H1 (cell line): Measurements from ENCODE around the gene TRIM41. TPM values are rescaled to one million over a fixed set of nuclear protein-coding genes. Genes with fewer than 3 reads are reported as not detected.
"Not testable (repeated sequence)": the region's sequence is repeated elsewhere in the genome, so short reads cannot be mapped to it uniquely, and the experiment has no call there.

Experiments
- CTCF ChIA-PET: fragments of 300-600 bp; sonication (Branson Sonifier 250); formaldehyde crosslinking; loops from one replicate; lab custom pipeline; 2021; ENCODE audit not compliant: partially characterized antibody; lab: Charles Lee
- POLR2A ChIA-PET: fragments of 300-600 bp; sonication (Branson Sonifier 250); formaldehyde crosslinking; loops from one replicate; lab custom pipeline; 2021; ENCODE audit warnings: inconsistent platforms; ENCODE audit not compliant: partially characterized antibody; lab: Charles Lee
- DNase-seq, 2 experiments: peaks; one replicate each; pipeline versions ENCODE4 v3.0.0 to v3.0.0-alpha.2; 2010 to 2022; ENCODE audit warnings: low spot score in 2 of 2, low read depth in 1 of 2, mixed read lengths in 1 of 2
- FAIRE-seq: peaks from 2 replicates; lab custom pipeline; 2011; peaks lifted over from hg19 to GRCh38; lab: Jason Lieb, UNC
- H2AFZ ChIP-seq: 2 replicates; pipeline ENCODE4 v1.8.1; 2012; ENCODE audit warnings: low read length, inconsistent platforms
- H2AK5ac ChIP-seq: 2 replicates; pipeline ENCODE4 v1.6.1; 2013; ENCODE audit warnings: low read depth, low read length
- H2BK120ac ChIP-seq: replicated peaks from 2 replicates; pipeline ENCODE3; 2013; ENCODE audit warnings: low read depth, low read length, inconsistent platforms
- H2BK12ac ChIP-seq: 2 replicates; pipeline ENCODE4 v1.6.1; 2013; ENCODE audit warnings: low read depth, low read length
- H2BK15ac ChIP-seq: 2 replicates; pipeline ENCODE4 v1.6.1; 2013; ENCODE audit warnings: low read length
- H2BK20ac ChIP-seq: 2 replicates; pipeline ENCODE4 v1.6.1; 2013; ENCODE audit warnings: low read length
- H2BK5ac ChIP-seq: 2 replicates; pipeline ENCODE4 v1.6.1; 2013; ENCODE audit warnings: low read depth, low read length
- H3K14ac ChIP-seq: 2 replicates; pipeline ENCODE4 v1.6.1; 2013; ENCODE audit warnings: inconsistent platforms; ENCODE audit not compliant: insufficient read length
- H3K18ac ChIP-seq: 2 replicates; pipeline ENCODE4 v1.6.1; 2013; ENCODE audit warnings: low read length; ENCODE audit errors: extremely low read depth
- H3K23ac ChIP-seq: 2 replicates; pipeline ENCODE4 v1.6.1; 2013; ENCODE audit warnings: inconsistent platforms; ENCODE audit not compliant: insufficient read length
- H3K23me2 ChIP-seq: 2 replicates; pipeline ENCODE4 v1.6.1; 2013; ENCODE audit warnings: low read depth, low read length
- H3K27ac ChIP-seq: 2 replicates; pipeline ENCODE4 v1.6.1; 2011; ENCODE audit warnings: low read depth, low read length, inconsistent platforms
- H3K27me3 ChIP-seq, 4 experiments: replicated peaks in 1 of 4; 1 replicate in 1 of 4; 2 replicates in 3 of 4; pipeline versions ENCODE4 v1.6.1 to v1.8.1; 2011 to 2013; ENCODE audit warnings: low read length in 3 of 4, mild to moderate bottlenecking in 3 of 4, inconsistent platforms in 2 of 4, mixed read lengths in 2 of 4, moderate library complexity in 1 of 4; ENCODE audit not compliant: control insufficient read depth in 3 of 4, insufficient read depth in 3 of 4; ENCODE audit errors: extremely low read depth in 1 of 4
- H3K36me3 ChIP-seq, 4 experiments: 2 replicates each; pipeline versions ENCODE4 v1.6.1 to v1.8.1; 2011 to 2013; ENCODE audit warnings: mild to moderate bottlenecking in 4 of 4, low read length in 3 of 4, moderate library complexity in 2 of 4, control low read depth in 1 of 4, inconsistent platforms in 1 of 4; ENCODE audit not compliant: insufficient read depth in 4 of 4, control insufficient read depth in 2 of 4
- H3K4ac ChIP-seq: replicated peaks from 2 replicates; pipeline ENCODE3; 2013; ENCODE audit warnings: low read length, low read depth, mixed read lengths, inconsistent platforms; ENCODE audit not compliant: insufficient read length
- H3K4me1 ChIP-seq, 4 experiments: replicated peaks in 1 of 4; 1 replicate in 1 of 4; 2 replicates in 3 of 4; pipeline versions ENCODE4 v1.6.1 to v1.8.1; 2011 to 2013; ENCODE audit warnings: low read length in 3 of 4, inconsistent platforms in 2 of 4, mixed read lengths in 1 of 4; ENCODE audit not compliant: insufficient read depth in 4 of 4, control insufficient read depth in 3 of 4
- H3K4me2 ChIP-seq, 2 experiments: 2 replicates each; pipeline versions ENCODE4 v1.6.1 to v1.8.1; 2011 to 2013; ENCODE audit warnings: low read depth in 2 of 2, low read length in 2 of 2, control low read depth in 1 of 2, inconsistent platforms in 1 of 2, mild to moderate bottlenecking in 1 of 2; ENCODE audit not compliant: insufficient read depth in 1 of 2
- H3K4me3 ChIP-seq, 4 experiments: fragments of 200-600, 300-600 bp in 1 of 4; sonication (generic), shearing (Covaris generic), sonication (Bioruptor Twin) in 1 of 4; 2 replicates each; pipeline versions ENCODE4 v1.5.1 to v1.8.1; 2011 to 2016; ENCODE audit warnings: low read length in 4 of 4, low read depth in 3 of 4, control low read depth in 2 of 4, inconsistent platforms in 2 of 4, mild to moderate bottlenecking in 2 of 4, mixed read lengths in 1 of 4, moderate library complexity in 1 of 4; ENCODE audit not compliant: insufficient read depth in 2 of 4; ENCODE audit errors: extremely low read depth in 1 of 4
- H3K56ac ChIP-seq: replicated peaks from 2 replicates; pipeline ENCODE3; 2013; ENCODE audit warnings: low read depth, mild to moderate bottlenecking, mixed read lengths, low read length, inconsistent platforms; ENCODE audit not compliant: insufficient read length
- H3K79me1 ChIP-seq: 2 replicates; pipeline ENCODE4 v1.6.1; 2013; ENCODE audit warnings: low read depth, low read length, control low read depth
- H3K79me2 ChIP-seq, 2 experiments: 2 replicates each; pipeline versions ENCODE4 v1.6.1 to v1.8.1; 2012 to 2013; ENCODE audit warnings: low read length in 2 of 2, mild to moderate bottlenecking in 2 of 2, inconsistent platforms in 1 of 2; ENCODE audit not compliant: insufficient read depth in 2 of 2, control insufficient read depth in 1 of 2
- H3K9ac ChIP-seq, 4 experiments: replicated peaks in 1 of 4; 1 replicate in 1 of 4; 2 replicates in 3 of 4; pipeline versions ENCODE4 v1.6.1 to v1.8.1; 2011 to 2013; ENCODE audit warnings: low read depth in 3 of 4, low read length in 3 of 4, control low read depth in 2 of 4, mild to moderate bottlenecking in 2 of 4, moderate library complexity in 2 of 4, inconsistent platforms in 1 of 4; ENCODE audit errors: extremely low read depth in 1 of 4
- H3K9me3 ChIP-seq, 2 experiments: 2 replicates each; pipeline versions ENCODE4 v1.6.1 to v1.8.1; 2012 to 2013; ENCODE audit warnings: mild to moderate bottlenecking in 2 of 2, moderate library complexity in 2 of 2, control low read depth in 1 of 2, inconsistent platforms in 1 of 2, low read depth in 1 of 2, low read length in 1 of 2, mixed read lengths in 1 of 2; ENCODE audit not compliant: insufficient read depth in 2 of 2
- H4K20me1 ChIP-seq, 2 experiments: replicated peaks in 1 of 2; 2 replicates each; pipeline versions ENCODE3 to v1.8.1; 2011 to 2013; ENCODE audit warnings: inconsistent platforms in 2 of 2, low read length in 2 of 2, mild to moderate bottlenecking in 1 of 2; ENCODE audit not compliant: insufficient read depth in 2 of 2, control insufficient read depth in 1 of 2
- H4K5ac ChIP-seq: 2 replicates; pipeline ENCODE4 v1.6.1; 2013; ENCODE audit warnings: low read length, low read depth, mixed read lengths, inconsistent platforms; ENCODE audit not compliant: insufficient read length
- H4K8ac ChIP-seq: 2 replicates; pipeline ENCODE4 v1.8.0; 2013; ENCODE audit warnings: mild to moderate bottlenecking, moderate library complexity, low read length, inconsistent platforms; ENCODE audit not compliant: insufficient read depth; ENCODE audit errors: extremely low read depth
- H4K91ac ChIP-seq: replicated peaks from 2 replicates; pipeline ENCODE3; 2013; ENCODE audit warnings: low read length, mixed read lengths, inconsistent platforms; ENCODE audit not compliant: insufficient read length
- TBP ChIP-seq: IDR thresholded peaks from 2 replicates; pipeline ENCODE4 v1.6.1; 2011; ENCODE audit warnings: low read depth, low read length, improper control_type of control experiment
- WGBS, 2 experiments: shearing (Covaris generic) in 1 of 2; methylation state at CpG; one replicate each; pipeline versions ENCODE4 v1.1.6 to v1.1.7; 2013 to 2015; ENCODE audit warnings: low lambda C conversion rate in 2 of 2, mixed read lengths in 2 of 2, inconsistent platforms in 1 of 2, low coverage in 1 of 2, missing lambda C conversion rate in 1 of 2; ENCODE audit not compliant: insufficient replicate concordance in 2 of 2, insufficient coverage in 1 of 2, insufficient read length in 1 of 2; ENCODE audit errors: extremely low coverage in 1 of 2, missing lambda C conversion rate in 1 of 2; 5-methylcytosine and 5-hydroxymethylcytosine counted together
- polyA plus RNA-seq, 7 experiments: library from polyadenylated mRNA; depleted of rRNA in 3 of 7; stranded (reverse) in 5 of 7; unstranded in 2 of 7; fragments of >200 nt in 5 of 7; fragments of 200-250 nt in 2 of 7; gene quantifications; 1 replicate in 5 of 7; 2 replicates in 1 of 7; 4 replicates in 1 of 7; pipeline versions ENCODE4 v1.2.1 to v1.2.3, GENCODE V29; 2011 to 2013; ENCODE audit warnings: missing spikeins in 2 of 7, mixed read lengths in 2 of 7
- total RNA-seq: library from RNA; stranded (reverse); fragmentation: NEBNext Ultra II Directional; extraction: Animal tissue kit (Norgen Biotek cat#: 25700); gene quantifications from 2 replicates; pipeline ENCODE4 v1.2.1, GENCODE V29; 2021

TRIM41 gene
- total and polyA plus RNA-seq, 2 of the 8 experiments (the other 6 are each of a cell fraction or from before 2014, with no cell fraction given): 12.9 to 21.6 TPM

DNA sequence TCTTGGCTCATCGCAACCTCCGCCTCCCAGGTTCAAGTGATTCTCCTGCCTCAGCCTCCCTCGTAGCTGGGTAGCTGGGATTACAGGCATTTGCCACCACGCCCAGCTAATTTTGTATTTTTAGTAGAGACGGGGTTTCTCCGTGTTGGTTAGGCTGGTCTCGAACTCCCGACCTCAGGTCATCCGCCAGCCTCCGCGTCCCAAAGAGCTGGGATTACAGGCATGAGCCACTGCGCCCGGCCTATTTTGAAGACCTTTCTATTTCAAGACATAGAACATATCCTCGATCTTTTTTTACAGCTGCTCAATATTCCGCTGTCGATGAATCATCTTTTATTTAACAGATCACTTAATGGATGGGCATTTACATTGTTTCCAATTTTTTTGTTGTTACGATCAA lies 12.4 kb upstream of the TRIM41 start:
- FAIRE-seq, H2AFZ ChIP-seq: not testable (repeated sequence)
- peak; percentile 87 for TF ChIP-seq TBP
- TF ChIP-seq, all 59 proteins: peak for 1; not testable (repeated sequence) for 58
- not testable (repeated sequence) for H3K27me3 ChIP-seq, H3K14ac ChIP-seq, H2BK5ac ChIP-seq, H3K79me1 ChIP-seq, H3K4ac ChIP-seq, H2AK5ac ChIP-seq, H4K20me1 ChIP-seq, H2BK12ac ChIP-seq, H3K23me2 ChIP-seq, H2BK120ac ChIP-seq, H3K18ac ChIP-seq, H3K4me2 ChIP-seq, H2BK20ac ChIP-seq, H3K36me3 ChIP-seq, H3K23ac ChIP-seq, H3K79me2 ChIP-seq, H3K4me3 ChIP-seq, H3K9ac ChIP-seq, DNase-seq, H4K91ac ChIP-seq, H4K8ac ChIP-seq, H3K56ac ChIP-seq, H3K4me1 ChIP-seq, H4K5ac ChIP-seq, H3K27ac ChIP-seq, H2BK15ac ChIP-seq, H3K9me3 ChIP-seq
- ChIA-PET POLR2A (interaction anchor here (1.4 kb wide), 1 partner anchor 11 kb away, joined by 3 read pairs; no protein-coding TSS in a partner anchor), CTCF (interaction anchor here (1.3 to 14.5 kb wide), 2 partner anchors 11 to 21 kb away, joined by 4 to 197 read pairs; no protein-coding TSS in a partner anchor)
- 79% methylated on average over 17 of the region's 17 CpGs; no CpG with 5 or more reads in 1 of the 2 experiments for WGBS, 2 experiments
